ENCODE results near the gene ZFP57. TPM values are rescaled to one million over a fixed set of nuclear protein-coding genes. Genes with fewer than 3 reads are reported as not detected.

Gene ZFP57
- total and polyA plus RNA-seq, 2 of the 13 experiments (the other 11 are each of a cell fraction or from before 2014, with no cell fraction given) = not detected

GRCh38 chr6:29628419-29629281 lies 52.3 kb downstream of the ZFP57 start (continued):
- no peak for TF ChIP-seq SNAPC4 (CRISPR knock-in tag; IDR thresholded peaks at IDR 0.05)
- peak; percentile 53; the same call in 1 of the 2 replicates for TF ChIP-seq DZIP1 (CRISPR knock-in tag; IDR thresholded peaks at IDR 0.05)
- TF ChIP-seq HDAC2 (CRISPR knock-in tag; IDR thresholded peaks at IDR 0.05) = no peak
- peak; percentile 65; the same call in 1 of the 2 replicates for TF ChIP-seq ZBTB46 (CRISPR knock-in tag; IDR thresholded peaks at IDR 0.05; ENCODE audit: borderline replicate concordance)
- TF ChIP-seq BCLAF1 (IDR thresholded peaks at IDR 0.05) = no peak
